Thyroid gland (tissue), 4 donors: ENCODE data around the gene C9orf50. TPM values are rescaled to one million over a fixed set of nuclear protein-coding genes. Genes with fewer than 3 reads are reported as not detected.

Experiments used
- DNase-seq, 2 donors: peaks; one replicate each; pipeline ENCODE4 v3.0.0-alpha.2; 2019
- H3K27ac ChIP-seq, 3 donors: fragments of 200-600 bp; sonication (generic); 1 replicate in 2 of 3; 2 replicates in 1 of 3; pipeline ENCODE4 v1.5.1; 2016 to 2019; ENCODE audit warnings: mild to moderate bottlenecking in 1 of 3, moderate library complexity in 1 of 3
- H3K27me3 ChIP-seq: fragments of 200-600 bp; sonication (generic); one replicate; pipeline ENCODE4 v1.5.1; 2019
- H3K36me3 ChIP-seq, 2 donors: fragments of 200-600 bp; sonication (generic); one replicate each; pipeline ENCODE4 v1.5.1; 2016 to 2019
- H3K4me1 ChIP-seq, 2 donors: fragments of 200-600 bp; sonication (generic); one replicate each; pipeline ENCODE4 v1.5.1; 2017 to 2019
- H3K4me3 ChIP-seq, 3 donors: fragments of 200-600 bp; sonication (generic); replicated peaks in 1 of 3; 1 replicate in 2 of 3; 2 replicates in 1 of 3; pipeline ENCODE4 v1.5.1; 2016; ENCODE audit warnings: mild to moderate bottlenecking in 1 of 3
- H3K9me3 ChIP-seq: fragments of 200-600 bp; sonication (generic); one replicate; pipeline ENCODE4 v1.5.1; 2017
- POLR2A ChIP-seq, 2 donors: fragments of 450-650 bp; IDR thresholded peaks; one replicate each; pipeline ENCODE4 v1.6.1; 2017; ENCODE audit warnings: antibody characterized with exemption in 2 of 2, mild to moderate bottlenecking in 2 of 2, moderate library complexity in 1 of 2
- WGBS, 2 donors: methylation state at CpG; one replicate each; pipeline ENCODE4 v1.1.5; 2017; 5-methylcytosine and 5-hydroxymethylcytosine counted together
- intact Hi-C: fragments of 100-400 bp; cut with DNase I; formaldehyde crosslinking; loops from one replicate; pipeline ENCODE4 v1.15.1; 2023
- total RNA-seq, 4 donors: library from RNA; depleted of rRNA; stranded (reverse); fragments of >200 nt; gene quantifications; one replicate each; pipeline ENCODE4 v1.2.3, GENCODE V29; 2016
- TF ChIP-seq, protein P1 (sequence below), 6 experiments: fragments of 200-600 bp in 3 of 6; fragments of 450-650 bp in 3 of 6; sonication (generic) in 3 of 6; IDR thresholded peaks; one replicate each; pipeline ENCODE4 v1.5.1; 2016 to 2019; ENCODE audit warnings: antibody characterized with exemption in 6 of 6, mild to moderate bottlenecking in 2 of 6, inconsistent platforms in 1 of 6, moderate library complexity in 1 of 6

C9orf50 gene
- total RNA-seq, 4 donors from 2014 or later = not detected

DNA sequence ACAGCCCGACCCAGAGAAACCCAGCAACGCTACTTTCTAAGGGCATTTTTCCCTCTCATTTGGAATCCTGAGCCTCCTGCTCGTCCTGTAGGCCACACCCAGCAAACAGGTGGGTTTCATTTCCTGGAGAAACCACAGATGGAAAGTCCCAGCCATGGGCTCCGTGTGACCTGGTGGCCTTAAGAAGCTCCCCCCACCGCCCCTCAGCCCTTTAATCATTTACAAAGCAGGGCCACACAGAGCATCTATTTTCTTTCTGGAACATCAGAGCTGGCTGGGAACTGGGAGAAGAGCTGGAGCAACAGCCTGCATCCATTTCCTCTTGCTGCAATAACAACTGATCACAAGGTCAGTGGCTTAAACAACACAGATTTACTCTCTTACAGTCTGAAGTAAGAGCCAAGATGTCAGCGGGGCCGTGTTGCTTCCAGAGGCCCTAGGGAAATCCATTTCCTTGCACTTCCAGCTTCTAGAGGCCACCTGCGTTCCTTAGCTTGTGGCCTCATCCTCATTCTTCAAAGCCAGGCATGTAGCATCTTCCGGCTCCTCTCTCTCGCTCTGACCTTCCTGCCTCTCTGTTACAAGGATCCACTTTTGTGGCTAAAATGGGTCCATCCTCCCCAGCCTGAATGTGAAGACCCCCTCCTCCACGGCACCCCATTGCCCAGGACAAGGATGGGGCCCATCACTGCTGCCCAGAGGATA lies 40.5 kb downstream of the C9orf50 start:
- intact Hi-C loops = no loop called here
- H3K27me3 ChIP-seq = no peaks in the 10 kb centered on the region
- H3K27ac ChIP-seq = no peak overlapping the region
- H3K9me3 ChIP-seq = no peaks in the 10 kb centered on the region
- no peaks in the 10 kb centered on the region for H3K36me3 ChIP-seq
- no peaks in the 10 kb centered on the region for H3K4me1 ChIP-seq
- H3K4me3 ChIP-seq = no peak overlapping the region
- WGBS, 2 donors = 82 to 94% methylated on average over 11 of the region's 11 CpGs
- no peak for TF ChIP-seq POLR2A (IDR thresholded peaks at IDR 0.05)
- DNase-seq = no peak

DNA sequence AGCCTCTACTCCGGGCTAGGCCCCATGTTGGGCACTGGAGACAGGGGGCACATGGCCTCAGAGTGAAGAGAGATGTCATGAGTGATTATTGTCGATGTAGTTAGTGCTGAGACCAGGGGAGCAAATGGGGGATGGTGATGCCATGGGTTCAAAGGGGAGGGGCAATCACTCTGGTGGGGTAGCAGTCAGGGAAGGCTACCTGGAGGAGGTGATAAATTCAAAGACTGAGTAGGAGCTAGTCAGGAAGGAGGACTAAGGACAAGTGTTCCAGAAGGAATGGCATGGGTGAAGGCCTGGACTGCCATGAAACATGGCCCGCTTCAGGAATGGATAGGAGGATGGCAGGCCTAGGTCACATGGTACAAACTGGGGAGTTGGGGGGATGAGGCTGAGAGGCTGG lies 41.6 kb downstream of the C9orf50 start:
- no peak overlapping the region for H3K4me3 ChIP-seq
- intact Hi-C loops = no loop called here
- no peaks in the 10 kb centered on the region for H3K4me1 ChIP-seq
- H3K9me3 ChIP-seq = no peaks in the 10 kb centered on the region
- no peak for DNase-seq
- TF ChIP-seq POLR2A (IDR thresholded peaks at IDR 0.05) = no peak
- TF ChIP-seq, protein P1, sequence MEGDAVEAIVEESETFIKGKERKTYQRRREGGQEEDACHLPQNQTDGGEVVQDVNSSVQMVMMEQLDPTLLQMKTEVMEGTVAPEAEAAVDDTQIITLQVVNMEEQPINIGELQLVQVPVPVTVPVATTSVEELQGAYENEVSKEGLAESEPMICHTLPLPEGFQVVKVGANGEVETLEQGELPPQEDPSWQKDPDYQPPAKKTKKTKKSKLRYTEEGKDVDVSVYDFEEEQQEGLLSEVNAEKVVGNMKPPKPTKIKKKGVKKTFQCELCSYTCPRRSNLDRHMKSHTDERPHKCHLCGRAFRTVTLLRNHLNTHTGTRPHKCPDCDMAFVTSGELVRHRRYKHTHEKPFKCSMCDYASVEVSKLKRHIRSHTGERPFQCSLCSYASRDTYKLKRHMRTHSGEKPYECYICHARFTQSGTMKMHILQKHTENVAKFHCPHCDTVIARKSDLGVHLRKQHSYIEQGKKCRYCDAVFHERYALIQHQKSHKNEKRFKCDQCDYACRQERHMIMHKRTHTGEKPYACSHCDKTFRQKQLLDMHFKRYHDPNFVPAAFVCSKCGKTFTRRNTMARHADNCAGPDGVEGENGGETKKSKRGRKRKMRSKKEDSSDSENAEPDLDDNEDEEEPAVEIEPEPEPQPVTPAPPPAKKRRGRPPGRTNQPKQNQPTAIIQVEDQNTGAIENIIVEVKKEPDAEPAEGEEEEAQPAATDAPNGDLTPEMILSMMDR (IDR thresholded peaks at IDR 0.05) = no peak
- 89 to 94% methylated on average over 3 of the region's 3 CpGs for WGBS, 2 donors
- no peak overlapping the region for H3K27ac ChIP-seq
- no peaks in the 10 kb centered on the region for H3K36me3 ChIP-seq
- no peaks in the 10 kb centered on the region for H3K27me3 ChIP-seq

DNA sequence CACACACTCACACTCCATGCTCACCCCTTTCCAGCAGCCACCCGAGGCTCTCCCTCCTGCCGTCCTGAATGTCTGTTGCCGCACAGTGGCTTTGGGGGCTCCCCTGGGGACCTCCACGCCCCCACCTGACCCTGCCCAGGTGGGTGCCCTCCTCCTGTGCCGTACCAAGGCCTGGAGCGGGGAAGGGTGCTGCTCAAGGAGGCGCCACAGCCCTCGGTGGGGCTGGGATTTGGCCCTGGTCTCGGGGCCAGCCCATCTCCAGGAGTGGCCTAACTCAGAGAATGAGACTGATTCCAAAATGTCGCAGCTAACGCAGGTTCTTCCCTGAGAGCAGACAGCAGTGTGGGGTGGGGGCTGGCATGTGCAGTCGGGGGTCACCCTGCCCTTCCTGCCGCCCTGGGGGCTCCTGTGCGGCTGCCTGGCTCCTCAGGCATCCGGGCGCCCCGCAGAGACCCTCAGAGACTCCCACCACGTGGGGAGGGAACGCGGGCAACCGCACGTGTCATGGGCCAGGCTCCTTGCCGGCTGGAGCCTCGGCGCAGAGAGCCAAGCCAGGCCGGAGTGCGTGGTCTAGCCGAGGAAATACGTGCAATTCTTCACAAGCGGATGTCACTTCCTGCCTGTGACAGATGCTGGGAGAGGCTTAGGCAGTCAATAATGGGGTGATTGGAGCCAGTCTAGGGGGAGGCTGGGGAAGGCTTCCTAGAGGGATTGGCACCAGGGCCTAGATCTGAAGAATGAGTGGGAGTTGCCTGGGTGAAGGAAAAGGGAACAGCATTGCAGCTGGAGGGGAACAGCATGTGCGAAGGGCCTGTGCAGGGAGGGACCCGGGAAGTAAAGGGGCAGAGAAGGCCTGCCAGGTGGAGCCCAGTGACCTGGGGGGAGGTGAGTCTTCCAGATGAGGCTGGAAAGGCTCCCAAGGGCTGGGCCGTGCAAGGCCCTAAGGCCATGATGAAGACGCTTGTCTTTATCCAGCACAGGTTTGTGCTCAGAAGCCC lies 44.1 kb downstream of the C9orf50 start:
- Histone ChIP-seq H3K4me3 (no peak overlapping the region), H3K27me3 (no peaks in the 10 kb centered on the region), H3K4me1 (no peaks in the 10 kb centered on the region), H3K36me3 (no peaks in the 10 kb centered on the region), H3K9me3 (no peaks in the 10 kb centered on the region), H3K27ac (no peak overlapping the region)
- intact Hi-C loops = no loop called here
- TF ChIP-seq, protein P1 (IDR thresholded peaks at IDR 0.05) = no peak
- peak in 1 of 2 donors; percentile 16 for TF ChIP-seq POLR2A (IDR thresholded peaks at IDR 0.05)
- no peak for DNase-seq
- WGBS, 2 donors = 71 to 84% methylated on average over 23 to 32 of the region's 34 CpGs

DNA sequence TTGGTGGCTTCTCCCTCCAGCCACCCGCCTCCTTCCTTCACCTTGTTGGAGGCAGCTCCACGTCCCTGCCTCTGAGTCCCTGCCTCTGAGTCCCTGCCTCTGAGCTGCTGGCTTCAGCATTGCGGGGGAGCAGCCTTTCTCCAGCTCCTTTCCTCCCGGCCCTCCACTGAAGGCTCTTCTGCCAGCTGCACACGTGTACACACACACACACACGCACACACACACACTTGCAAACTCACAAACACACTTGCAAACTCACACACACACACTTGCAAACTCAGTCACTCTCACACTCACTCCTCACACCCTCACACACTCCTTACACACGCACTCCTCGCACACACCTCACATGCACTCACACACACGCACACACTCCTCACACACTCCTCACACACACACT lies 45.1 kb downstream of the C9orf50 start:
- Histone ChIP-seq H3K36me3 (no peaks in the 10 kb centered on the region), H3K4me1 (peaks cover 5 to 8% of the 10 kb centered on the region in 2 donors), H3K27me3 (no peaks in the 10 kb centered on the region), H3K27ac (no peak overlapping the region), H3K4me3 (no peak overlapping the region), H3K9me3 (no peaks in the 10 kb centered on the region)
- 75 to 76% methylated on average over 9 of the region's 9 CpGs for WGBS, 2 donors
- DNase-seq = no peak
- intact Hi-C loops = no loop called here
- no peak for TF ChIP-seq POLR2A (IDR thresholded peaks at IDR 0.05)
- TF ChIP-seq, protein P1 (IDR thresholded peaks at IDR 0.05) = no peak

DNA sequence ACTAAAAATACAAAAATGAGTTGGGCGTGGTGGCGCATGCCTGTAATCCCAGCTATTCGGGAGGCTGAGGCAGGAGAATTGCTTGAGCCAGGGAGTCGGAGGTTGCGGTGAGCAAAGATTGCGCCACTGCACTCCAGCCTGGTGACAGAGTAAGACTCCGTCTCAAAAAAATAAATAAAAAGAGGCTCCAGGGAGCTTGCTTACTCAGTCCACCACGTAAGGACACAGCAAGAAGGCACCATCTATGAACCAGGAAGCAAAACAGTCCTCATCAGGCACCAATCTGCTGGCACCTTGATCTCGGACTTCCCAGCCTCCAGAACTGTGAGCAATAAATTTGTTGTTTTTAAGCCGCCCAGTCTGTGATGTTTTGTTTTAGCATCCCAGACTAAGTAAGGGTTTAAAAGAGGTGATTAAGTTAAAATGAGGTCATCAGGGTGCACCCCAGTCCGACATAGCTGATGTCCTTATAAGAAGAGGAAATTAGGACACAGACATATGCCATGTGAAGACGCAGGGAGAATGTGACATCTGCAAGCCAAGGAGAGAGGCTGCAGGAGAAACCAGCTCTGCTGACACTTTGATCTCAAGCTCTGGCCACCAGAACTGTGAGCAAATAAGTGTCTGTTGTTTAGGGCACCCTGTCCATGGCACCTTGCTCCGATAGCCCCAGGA lies 45.9 kb downstream of the C9orf50 start:
- TF ChIP-seq, protein P1 (IDR thresholded peaks at IDR 0.05) = no peak
- Histone ChIP-seq H3K27ac (no peak overlapping the region), H3K36me3 (no peaks in the 10 kb centered on the region), H3K27me3 (no peaks in the 10 kb centered on the region), H3K9me3 (no peaks in the 10 kb centered on the region), H3K4me1 (peaks cover 11 to 16% of the 10 kb centered on the region in 2 donors), H3K4me3 (no peak overlapping the region)
- WGBS, 2 donors = 84 to 86% methylated on average over 13 of the region's 13 CpGs
- no peak for DNase-seq
- intact Hi-C loops = no loop called here
